ENCODE measurements around the gene COL6A3.
A peak's percentile ranks its signal among the peaks of the same experiment; 100 is the strongest.
"Not testable (repeated sequence)": the region's sequence is repeated elsewhere in the genome, so short reads cannot be mapped to it uniquely, and the experiment has no call there.

Gene COL6A3

GRCh38 chr2:237412646-237412987 is 1.3 kb downstream of the COL6A3 start:
- no peak for DNase-seq (ENCODE audit: low spot score)

- no peak for DNase-seq (ENCODE audit: low spot score)
Observed at GRCh38 chr2:237411683-237412423, 2.1 kb downstream of the COL6A3 start.

GRCh38 chr2:237411092-237411601 is 2.8 kb downstream of the COL6A3 start:
- DNase-seq (ENCODE audit: low spot score), result no peak

- not testable (repeated sequence) for DNase-seq (ENCODE audit: low spot score)
Observed at GRCh38 chr2:237409263-237409662, 4.7 kb downstream of the COL6A3 start.

- no peak for DNase-seq (ENCODE audit: low spot score)
Observed at GRCh38 chr2:237408335-237409000, 5.5 kb downstream of the COL6A3 start.

GRCh38 chr2:237407700-237408099 is 6.3 kb downstream of the COL6A3 start:
- DNase-seq (ENCODE audit: low spot score), result no peak

GRCh38 chr2:237406371-237406895 is 7.5 kb downstream of the COL6A3 start:
- DNase-seq (ENCODE audit: low spot score), result no peak

GRCh38 chr2:237405605-237406004 is 8.4 kb downstream of the COL6A3 start:
- no peak for DNase-seq (ENCODE audit: low spot score)

- no peak for DNase-seq (ENCODE audit: low spot score)
Observed at GRCh38 chr2:237405006-237405559, 8.9 kb downstream of the COL6A3 start.

- no peak for DNase-seq (ENCODE audit: low spot score)
Observed at GRCh38 chr2:237404413-237404812, 9.6 kb downstream of the COL6A3 start.

GRCh38 chr2:237403024-237403882 is 10.7 kb downstream of the COL6A3 start:
- DNase-seq (ENCODE audit: low spot score), result no peak

- DNase-seq (ENCODE audit: low spot score), result no peak
Observed at GRCh38 chr2:237400199-237400598, 13.8 kb downstream of the COL6A3 start.

GRCh38 chr2:237397072-237397471 is 16.9 kb downstream of the COL6A3 start:
- no peak for DNase-seq (ENCODE audit: low spot score)

- DNase-seq (ENCODE audit: low spot score), result no peak
Observed at GRCh38 chr2:237393523-237393922, 20.4 kb downstream of the COL6A3 start.

- no peak for DNase-seq (ENCODE audit: low spot score)
Observed at GRCh38 chr2:237392186-237392585, 21.8 kb downstream of the COL6A3 start.

GRCh38 chr2:237391140-237391539 is 22.8 kb downstream of the COL6A3 start:
- DNase-seq (ENCODE audit: low spot score), result peak; percentile 28

- peak; percentile 92 for DNase-seq (ENCODE audit: low spot score)
Observed at GRCh38 chr2:237390235-237390634, 23.7 kb downstream of the COL6A3 start.

GRCh38 chr2:237389831-237390230 is 24.1 kb downstream of the COL6A3 start:
- DNase-seq (ENCODE audit: low spot score), result peak; percentile 69

- DNase-seq (ENCODE audit: low spot score), result no peak
Observed at GRCh38 chr2:237388036-237388435, 25.9 kb downstream of the COL6A3 start.

- no peak for DNase-seq (ENCODE audit: low spot score)
Observed at GRCh38 chr2:237384672-237385020, 29.3 kb downstream of the COL6A3 start.

- DNase-seq (ENCODE audit: low spot score), result no peak
Observed at GRCh38 chr2:237383991-237384671, 29.8 kb downstream of the COL6A3 start.

- DNase-seq (ENCODE audit: low spot score), result no peak
Observed at GRCh38 chr2:237380768-237381167, 33.2 kb downstream of the COL6A3 start.
